Gastrocnemius medialis (tissue), 4 donors: Measurements from ENCODE around the gene SERPINE3.

Experiments
- POLR2A ChIP-seq, 2 donors: fragments of 450-650 bp; IDR thresholded peaks; one replicate each; pipeline ENCODE4 v1.6.1; 2017; ENCODE audit warnings: antibody characterized with exemption in 2 of 2, mild to moderate bottlenecking in 2 of 2, moderate library complexity in 2 of 2
- TF ChIP-seq, protein P1 (sequence below), 5 experiments: fragments of 450-650 bp in 3 of 5; fragments of 200-600 bp in 2 of 5; sonication (generic) in 2 of 5; IDR thresholded peaks in 4 of 5; conservative IDR thresholded peaks in 1 of 5; 1 replicate in 4 of 5; 2 replicates in 1 of 5; pipeline ENCODE4 v1.5.1; 2016 to 2019; ENCODE audit warnings: antibody characterized with exemption in 5 of 5, mild to moderate bottlenecking in 3 of 5, moderate library complexity in 3 of 5

DNA sequence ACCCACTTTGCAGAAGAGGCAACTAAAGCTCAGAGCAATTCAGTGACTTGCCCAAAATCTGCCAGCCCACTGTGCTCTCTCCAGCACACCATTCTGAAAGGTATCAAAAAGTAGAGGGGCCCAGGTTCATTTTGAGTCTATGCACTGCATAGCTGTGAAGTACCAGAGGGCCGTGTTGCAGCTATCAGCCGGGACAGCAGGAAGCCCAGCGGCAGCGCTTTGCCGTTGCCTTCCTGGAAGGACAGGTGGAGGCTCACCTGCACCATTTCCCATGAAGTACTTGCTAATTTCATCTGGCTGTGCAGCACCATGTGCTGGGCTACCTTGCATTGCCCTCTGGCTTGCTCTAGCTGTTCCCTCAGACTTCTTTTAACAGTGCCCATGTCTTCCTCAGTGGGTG, 2.7 kb upstream of the SERPINE3 start:
- no peak for TF ChIP-seq POLR2A (IDR thresholded peaks at IDR 0.05)
- TF ChIP-seq, protein P1, sequence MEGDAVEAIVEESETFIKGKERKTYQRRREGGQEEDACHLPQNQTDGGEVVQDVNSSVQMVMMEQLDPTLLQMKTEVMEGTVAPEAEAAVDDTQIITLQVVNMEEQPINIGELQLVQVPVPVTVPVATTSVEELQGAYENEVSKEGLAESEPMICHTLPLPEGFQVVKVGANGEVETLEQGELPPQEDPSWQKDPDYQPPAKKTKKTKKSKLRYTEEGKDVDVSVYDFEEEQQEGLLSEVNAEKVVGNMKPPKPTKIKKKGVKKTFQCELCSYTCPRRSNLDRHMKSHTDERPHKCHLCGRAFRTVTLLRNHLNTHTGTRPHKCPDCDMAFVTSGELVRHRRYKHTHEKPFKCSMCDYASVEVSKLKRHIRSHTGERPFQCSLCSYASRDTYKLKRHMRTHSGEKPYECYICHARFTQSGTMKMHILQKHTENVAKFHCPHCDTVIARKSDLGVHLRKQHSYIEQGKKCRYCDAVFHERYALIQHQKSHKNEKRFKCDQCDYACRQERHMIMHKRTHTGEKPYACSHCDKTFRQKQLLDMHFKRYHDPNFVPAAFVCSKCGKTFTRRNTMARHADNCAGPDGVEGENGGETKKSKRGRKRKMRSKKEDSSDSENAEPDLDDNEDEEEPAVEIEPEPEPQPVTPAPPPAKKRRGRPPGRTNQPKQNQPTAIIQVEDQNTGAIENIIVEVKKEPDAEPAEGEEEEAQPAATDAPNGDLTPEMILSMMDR (IDR thresholded peaks at IDR 0.05 in 4 of 5, conservative IDR thresholded peaks at IDR 0.05 in 1 of 5), result no peak
